Pancreas (tissue), 10 donors: ENCODE results near the gene SPEN. TPM values are rescaled to one million over a fixed set of nuclear protein-coding genes. Genes with fewer than 3 reads are reported as not detected.

Source experiments
- ATAC-seq, 4 donors: fragments of 200-7000 bp; cut with Tn5 transposase; one replicate each; pipeline versions ENCODE4 v1.8.0 to v1.9.1; 2020; ENCODE audit warnings: mild to moderate bottlenecking in 4 of 4, moderate library complexity in 4 of 4
- DNase-seq, 6 donors: peaks; one replicate each; pipeline ENCODE4 v3.0.0-alpha.2; 2020
- FAIRE-seq: peaks from 2 replicates; lab custom pipeline; 2012; peaks lifted over from hg19 to GRCh38; lab: Jason Lieb, UNC
- H3K27ac ChIP-seq, 4 donors: fragments of 200-600 bp; sonication (generic); 1 replicate in 3 of 4; 2 replicates in 1 of 4; pipeline versions ENCODE4 v1.5.0 to v1.8.0; 2020
- H3K27me3 ChIP-seq, 4 donors: fragments of 200-600 bp; one replicate each; pipeline ENCODE4 v1.8.0; 2021
- H3K36me3 ChIP-seq, 3 donors: fragments of 200-600 bp; sonication (generic) in 1 of 3; one replicate each; pipeline versions ENCODE4 v1.5.0 to v1.8.0; 2020 to 2021
- H3K4me1 ChIP-seq, 3 donors: fragments of 200-600 bp; one replicate each; pipeline ENCODE4 v1.8.0; 2021
- H3K4me3 ChIP-seq, 4 donors: fragments of 200-600 bp; sonication (generic) in 2 of 4; one replicate each; pipeline versions ENCODE4 v1.5.0 to v1.8.0; 2020 to 2021
- H3K9me3 ChIP-seq, 4 donors: fragments of 200-600 bp; one replicate each; pipeline ENCODE4 v1.8.0; 2021
- WGBS, 2 donors: extraction: QIAGEN DNeasy Blood & Tissue Kit; methylation state at CpG; one replicate each; pipeline ENCODE4 v1.1.7; 2013; 5-methylcytosine and 5-hydroxymethylcytosine counted together
- intact Hi-C, 3 donors: fragments of 100-400 bp; cut with DNase I; formaldehyde crosslinking; loops; one replicate each; pipeline versions ENCODE4 v1.11.1 to v1.14.2; 2022
- polyA plus RNA-seq, 2 donors: library from polyadenylated mRNA; stranded (reverse); fragments of 200-250 nt; gene quantifications; one replicate each; pipeline ENCODE4 v1.2.3, GENCODE V29; 2013
- total RNA-seq, 6 donors: library from RNA; stranded (reverse); fragmentation: NEBNext Ultra II Directional in 4 of 6; extraction: Animal tissue kit (Norgen Biotek cat#: 25700) in 4 of 6; gene quantifications; one replicate each; pipeline versions ENCODE4 v1.2.1 to v1.2.4, GENCODE V29; 2021 to 2023
- TF ChIP-seq, protein P1 (sequence below), 4 donors: fragments of 200-600 bp; sonication (generic) in 3 of 4; IDR thresholded peaks; one replicate each; pipeline versions ENCODE4 v1.5.0 to v1.8.0; 2021; ENCODE audit warnings: antibody characterized with exemption in 4 of 4
- donor health status: healthy with polysubstance abuse.
- donor health status: DM: no; HTN: no; CAD: no; lungs with moderate emphysema.
- donor health status: DM: no; HTN: no; CAD: no.
- donor health status: control.
- donor health status: control.
- donor health status: Bipolar disorder and iron deficiency.
- donor health status: DM: yes; HTN: yes; CAD: no.
- donor health status: DM: no; HTN: no; CAD: no.
- donor health status: DM: no; HTN: no; CAD: no.
- donor health status: DM: yes; HTN: yes; CAD: no.

Gene SPEN
- total and polyA plus RNA-seq, 8 donors, result 16.2 to 38.2 (median 26.2) TPM

GRCh38 chr1:15931884-15932283 lies 84.4 kb downstream of the SPEN start:
- H3K4me1 ChIP-seq, result peaks cover 0 to 3% (median 0%) of the 10 kb centered on the region in 3 donors
- DNase-seq (no peak), ATAC-seq (no peak), FAIRE-seq (no peak)
- WGBS, 2 donors, result 96 to 97% methylated on average over 19 of the region's 19 CpGs
- H3K27me3 ChIP-seq, result no peaks in the 10 kb centered on the region
- intact Hi-C loops, result no loop called here
- H3K36me3 ChIP-seq, result peaks cover 3 to 79% (median 40%) of the 10 kb centered on the region in 3 donors
- no peak overlapping the region for H3K4me3 ChIP-seq
- TF ChIP-seq, protein P1, sequence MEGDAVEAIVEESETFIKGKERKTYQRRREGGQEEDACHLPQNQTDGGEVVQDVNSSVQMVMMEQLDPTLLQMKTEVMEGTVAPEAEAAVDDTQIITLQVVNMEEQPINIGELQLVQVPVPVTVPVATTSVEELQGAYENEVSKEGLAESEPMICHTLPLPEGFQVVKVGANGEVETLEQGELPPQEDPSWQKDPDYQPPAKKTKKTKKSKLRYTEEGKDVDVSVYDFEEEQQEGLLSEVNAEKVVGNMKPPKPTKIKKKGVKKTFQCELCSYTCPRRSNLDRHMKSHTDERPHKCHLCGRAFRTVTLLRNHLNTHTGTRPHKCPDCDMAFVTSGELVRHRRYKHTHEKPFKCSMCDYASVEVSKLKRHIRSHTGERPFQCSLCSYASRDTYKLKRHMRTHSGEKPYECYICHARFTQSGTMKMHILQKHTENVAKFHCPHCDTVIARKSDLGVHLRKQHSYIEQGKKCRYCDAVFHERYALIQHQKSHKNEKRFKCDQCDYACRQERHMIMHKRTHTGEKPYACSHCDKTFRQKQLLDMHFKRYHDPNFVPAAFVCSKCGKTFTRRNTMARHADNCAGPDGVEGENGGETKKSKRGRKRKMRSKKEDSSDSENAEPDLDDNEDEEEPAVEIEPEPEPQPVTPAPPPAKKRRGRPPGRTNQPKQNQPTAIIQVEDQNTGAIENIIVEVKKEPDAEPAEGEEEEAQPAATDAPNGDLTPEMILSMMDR (IDR thresholded peaks at IDR 0.05), result no peak
- no peak overlapping the region for H3K27ac ChIP-seq
- H3K9me3 ChIP-seq, result no peaks in the 10 kb centered on the region

DNA sequence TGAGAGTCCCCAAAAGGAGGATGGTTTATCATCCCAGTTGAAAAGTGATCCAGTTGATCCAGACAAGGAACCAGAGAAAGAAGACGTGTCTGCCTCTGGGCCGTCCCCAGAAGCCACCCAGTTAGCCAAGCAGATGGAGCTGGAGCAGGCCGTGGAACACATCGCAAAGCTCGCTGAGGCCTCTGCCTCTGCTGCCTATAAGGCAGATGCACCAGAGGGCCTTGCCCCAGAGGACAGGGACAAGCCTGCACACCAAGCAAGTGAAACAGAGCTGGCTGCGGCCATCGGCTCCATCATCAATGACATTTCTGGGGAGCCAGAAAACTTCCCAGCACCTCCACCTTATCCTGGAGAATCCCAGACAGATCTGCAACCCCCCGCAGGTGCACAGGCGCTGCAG lies 85.1 kb downstream of the SPEN start:
- ATAC-seq (no peak), FAIRE-seq (no peak), DNase-seq (no peak)
- H3K36me3 ChIP-seq, result peaks cover 3 to 81% (median 45%) of the 10 kb centered on the region in 3 donors
- H3K9me3 ChIP-seq, result no peaks in the 10 kb centered on the region
- peaks cover 0 to 3% (median 0%) of the 10 kb centered on the region in 3 donors for H3K4me1 ChIP-seq
- H3K4me3 ChIP-seq, result no peak overlapping the region
- no peak overlapping the region for H3K27ac ChIP-seq
- H3K27me3 ChIP-seq, result no peaks in the 10 kb centered on the region
- 93 to 96% methylated on average over 9 of the region's 9 CpGs for WGBS, 2 donors
- TF ChIP-seq, protein P1 (IDR thresholded peaks at IDR 0.05), result no peak
- intact Hi-C loops, result no loop called here

DNA sequence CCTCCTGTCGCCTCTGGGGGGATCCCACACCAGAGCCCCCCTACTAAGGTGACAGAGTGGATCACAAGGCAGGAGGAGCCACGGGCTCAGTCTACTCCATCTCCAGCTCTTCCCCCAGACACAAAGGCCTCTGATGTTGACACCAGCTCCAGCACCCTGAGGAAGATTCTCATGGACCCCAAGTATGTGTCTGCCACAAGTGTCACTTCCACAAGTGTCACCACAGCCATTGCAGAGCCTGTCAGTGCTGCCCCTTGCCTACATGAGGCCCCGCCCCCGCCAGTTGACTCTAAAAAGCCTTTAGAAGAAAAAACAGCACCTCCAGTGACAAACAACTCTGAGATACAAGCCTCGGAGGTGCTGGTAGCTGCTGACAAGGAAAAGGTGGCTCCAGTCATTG lies 86.2 kb downstream of the SPEN start:
- no peak for DNase-seq
- H3K27ac ChIP-seq, result no peak overlapping the region
- no peak overlapping the region for H3K4me3 ChIP-seq
- TF ChIP-seq, protein P1 (IDR thresholded peaks at IDR 0.05), result no peak
- 86 to 90% methylated on average over 5 of the region's 5 CpGs for WGBS, 2 donors
- peaks cover 3 to 82% (median 43%) of the 10 kb centered on the region in 3 donors for H3K36me3 ChIP-seq
- H3K9me3 ChIP-seq, result no peaks in the 10 kb centered on the region
- peaks cover 0 to 4% (median 1%) of the 10 kb centered on the region in 3 donors for H3K4me1 ChIP-seq
- ATAC-seq, result no peak
- no peaks in the 10 kb centered on the region for H3K27me3 ChIP-seq
- FAIRE-seq, result no peak
- intact Hi-C loops, result no loop called here

DNA sequence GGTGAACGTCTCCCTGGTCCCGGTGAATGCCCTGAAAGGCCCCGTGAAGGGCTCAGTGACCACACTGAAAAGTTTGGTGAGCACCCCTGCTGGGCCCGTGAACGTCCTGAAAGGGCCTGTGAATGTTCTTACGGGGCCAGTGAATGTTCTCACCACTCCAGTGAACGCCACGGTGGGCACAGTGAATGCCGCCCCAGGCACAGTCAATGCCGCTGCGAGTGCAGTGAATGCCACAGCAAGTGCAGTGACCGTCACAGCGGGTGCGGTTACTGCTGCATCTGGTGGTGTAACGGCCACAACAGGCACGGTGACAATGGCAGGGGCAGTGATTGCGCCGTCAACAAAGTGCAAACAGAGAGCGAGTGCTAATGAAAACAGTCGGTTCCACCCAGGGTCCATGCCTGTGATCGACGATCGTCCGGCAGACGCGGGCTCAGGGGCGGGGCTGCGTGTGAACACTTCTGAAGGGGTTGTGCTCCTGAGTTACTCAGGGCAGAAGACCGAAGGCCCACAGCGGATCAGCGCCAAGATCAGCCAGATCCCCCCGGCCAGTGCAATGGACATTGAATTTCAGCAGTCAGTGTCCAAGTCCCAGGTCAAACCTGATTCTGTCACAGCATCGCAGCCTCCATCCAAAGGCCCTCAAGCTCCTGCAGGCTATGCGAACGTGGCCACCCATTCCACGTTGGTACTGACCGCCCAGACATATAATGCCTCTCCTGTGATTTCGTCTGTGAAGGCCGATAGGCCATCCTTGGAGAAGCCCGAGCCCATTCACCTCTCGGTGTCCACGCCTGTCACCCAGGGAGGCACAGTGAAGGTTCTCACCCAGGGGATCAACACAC lies 86.9 kb downstream of the SPEN start:
- no peak for ATAC-seq

More for the DNA sequence above, 86.9 kb downstream of the SPEN start:
- FAIRE-seq, result no peak
- Histone ChIP-seq H3K4me1 (peaks cover 7 to 10% (median 9%) of the 10 kb centered on the region in 3 donors), H3K36me3 (peaks cover 3 to 77% (median 43%) of the 10 kb centered on the region in 3 donors), H3K9me3 (no peaks in the 10 kb centered on the region), H3K4me3 (no peak overlapping the region), H3K27ac (no peak overlapping the region), H3K27me3 (no peaks in the 10 kb centered on the region)
- intact Hi-C loops, result no loop called here
- WGBS, 2 donors, result 92 to 93% methylated on average over 42 of the region's 42 CpGs
- no peak for DNase-seq
- TF ChIP-seq, protein P1 (IDR thresholded peaks at IDR 0.05), result no peak
